ENCODE results near the gene KLK7. TPM values are rescaled to one million over a fixed set of nuclear protein-coding genes. Genes with fewer than 3 reads are reported as not detected.

KLK7 gene
- total and polyA plus RNA-seq, 8 donors = 0.08 to 0.55 (median 0.08) TPM; not detected in 4

DNA sequence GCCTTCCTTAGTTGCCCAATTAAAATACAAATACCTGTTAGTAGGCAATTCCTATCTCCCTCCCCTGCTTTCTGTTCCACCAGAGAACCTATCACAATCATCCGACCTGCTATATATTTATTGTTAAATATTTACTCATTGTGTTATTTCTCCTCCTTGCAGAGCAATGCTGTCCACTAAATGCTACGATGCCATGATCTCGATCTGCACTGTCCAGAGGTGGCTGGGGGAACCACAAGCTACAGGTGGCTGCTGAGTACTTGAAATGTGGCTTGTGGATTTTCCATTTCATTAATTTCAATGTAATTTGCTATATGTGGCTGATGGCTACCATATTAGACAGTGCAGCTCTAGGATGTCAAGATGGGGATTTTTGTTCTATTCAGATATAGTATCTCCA is 19.5 kb downstream of the KLK7 start:
- intact Hi-C loops (cut with DNase I) = no loop called here
- H3K36me3 ChIP-seq = no peaks in the 10 kb centered on the region
- no peak overlapping the region for H3K4me3 ChIP-seq
- TF ChIP-seq, protein P1, sequence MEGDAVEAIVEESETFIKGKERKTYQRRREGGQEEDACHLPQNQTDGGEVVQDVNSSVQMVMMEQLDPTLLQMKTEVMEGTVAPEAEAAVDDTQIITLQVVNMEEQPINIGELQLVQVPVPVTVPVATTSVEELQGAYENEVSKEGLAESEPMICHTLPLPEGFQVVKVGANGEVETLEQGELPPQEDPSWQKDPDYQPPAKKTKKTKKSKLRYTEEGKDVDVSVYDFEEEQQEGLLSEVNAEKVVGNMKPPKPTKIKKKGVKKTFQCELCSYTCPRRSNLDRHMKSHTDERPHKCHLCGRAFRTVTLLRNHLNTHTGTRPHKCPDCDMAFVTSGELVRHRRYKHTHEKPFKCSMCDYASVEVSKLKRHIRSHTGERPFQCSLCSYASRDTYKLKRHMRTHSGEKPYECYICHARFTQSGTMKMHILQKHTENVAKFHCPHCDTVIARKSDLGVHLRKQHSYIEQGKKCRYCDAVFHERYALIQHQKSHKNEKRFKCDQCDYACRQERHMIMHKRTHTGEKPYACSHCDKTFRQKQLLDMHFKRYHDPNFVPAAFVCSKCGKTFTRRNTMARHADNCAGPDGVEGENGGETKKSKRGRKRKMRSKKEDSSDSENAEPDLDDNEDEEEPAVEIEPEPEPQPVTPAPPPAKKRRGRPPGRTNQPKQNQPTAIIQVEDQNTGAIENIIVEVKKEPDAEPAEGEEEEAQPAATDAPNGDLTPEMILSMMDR (IDR thresholded peaks at IDR 0.05) = no peak
- H3K27ac ChIP-seq = no peak overlapping the region
- peaks cover 0 to 59% of the 10 kb centered on the region in 2 donors for H3K27me3 ChIP-seq
- no peak for DNase-seq
- no peak for ATAC-seq
- H3K4me1 ChIP-seq = no peaks in the 10 kb centered on the region
- H3K9me3 ChIP-seq = no peaks in the 10 kb centered on the region

GRCh38 chr19:50963381-50963780 is 20.3 kb downstream of the KLK7 start:
- no peaks in the 10 kb centered on the region for H3K9me3 ChIP-seq
- ATAC-seq (no peak), DNase-seq (no peak)
- no peak overlapping the region for H3K4me3 ChIP-seq
- intact Hi-C loops (cut with DNase I) = no loop called here
- TF ChIP-seq, protein P1 (IDR thresholded peaks at IDR 0.05) = no peak
- H3K4me1 ChIP-seq = no peaks in the 10 kb centered on the region
- H3K27me3 ChIP-seq = peaks cover 0 to 57% of the 10 kb centered on the region in 2 donors
- no peaks in the 10 kb centered on the region for H3K36me3 ChIP-seq
- H3K27ac ChIP-seq = no peak overlapping the region

GRCh38 chr19:50962245-50962644 is 21.5 kb downstream of the KLK7 start:
- ATAC-seq (no peak), DNase-seq (no peak)
- H3K9me3 ChIP-seq = no peaks in the 10 kb centered on the region
- H3K4me3 ChIP-seq = no peak overlapping the region
- TF ChIP-seq, protein P1 (IDR thresholded peaks at IDR 0.05) = no peak
- no peaks in the 10 kb centered on the region for H3K36me3 ChIP-seq
- H3K4me1 ChIP-seq = no peaks in the 10 kb centered on the region
- intact Hi-C loops (cut with DNase I) = no loop called here
- H3K27ac ChIP-seq = no peak overlapping the region
- H3K27me3 ChIP-seq = peaks cover 0 to 59% of the 10 kb centered on the region in 2 donors

DNA sequence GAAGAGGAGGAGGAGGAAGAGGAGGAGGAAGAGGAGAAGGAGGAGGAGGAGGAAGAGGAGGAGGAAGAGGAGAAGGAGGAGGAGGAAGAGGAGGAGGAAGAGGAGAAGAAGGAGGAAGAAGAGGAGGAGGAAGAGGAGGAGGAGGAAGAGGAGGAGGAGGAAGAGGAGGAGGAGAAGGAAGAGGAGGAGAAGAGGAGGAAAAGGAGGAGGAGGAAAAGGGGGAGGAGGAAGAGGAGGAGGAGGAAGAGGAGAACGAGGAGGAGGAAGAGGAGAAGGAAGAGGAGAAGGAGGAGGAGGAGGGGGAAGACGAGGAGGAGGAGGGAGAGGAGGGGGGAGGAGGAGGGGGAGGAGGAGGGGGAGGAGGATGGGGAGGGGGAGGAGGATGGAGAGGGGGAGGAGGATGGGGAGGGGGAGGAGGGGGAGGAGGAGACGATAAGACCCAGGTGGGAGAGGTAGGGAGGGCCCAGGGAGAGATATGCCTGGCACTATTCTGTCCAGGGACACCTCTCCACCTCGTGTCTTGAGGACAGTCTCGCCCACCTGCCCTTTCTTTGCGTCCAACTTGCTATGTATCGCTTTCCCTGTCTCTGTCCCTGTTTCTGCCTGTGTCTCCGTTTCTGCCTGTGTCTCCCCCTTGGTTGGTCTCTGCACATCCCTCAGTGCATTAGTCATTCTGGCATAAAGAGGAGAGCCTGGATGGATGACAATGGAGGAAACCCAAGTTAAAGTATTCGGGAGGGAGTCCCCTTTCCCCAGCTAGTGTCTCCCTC is 23.8 kb downstream of the KLK7 start:
- TF ChIP-seq, protein P1 (IDR thresholded peaks at IDR 0.05) = no peak
- no peak overlapping the region for H3K4me3 ChIP-seq
- no peaks in the 10 kb centered on the region for H3K9me3 ChIP-seq
- DNase-seq (no peak), ATAC-seq (no peak)
- intact Hi-C loops (cut with DNase I) = no loop called here
- no peaks in the 10 kb centered on the region for H3K36me3 ChIP-seq
- no peak overlapping the region for H3K27ac ChIP-seq
- H3K27me3 ChIP-seq = peaks cover 0 to 47% of the 10 kb centered on the region in 2 donors
- H3K4me1 ChIP-seq = no peaks in the 10 kb centered on the region

GRCh38 chr19:50957587-50957986 is 26.1 kb downstream of the KLK7 start:
- ATAC-seq = no peak
- Histone ChIP-seq H3K4me3 (no peak overlapping the region), H3K27me3 (peaks cover 0 to 34% of the 10 kb centered on the region in 2 donors), H3K9me3 (no peaks in the 10 kb centered on the region), H3K36me3 (no peaks in the 10 kb centered on the region), H3K4me1 (no peaks in the 10 kb centered on the region), H3K27ac (no peak overlapping the region)
- no peak for DNase-seq
- intact Hi-C loops (cut with DNase I) = no loop called here
- TF ChIP-seq, protein P1 (IDR thresholded peaks at IDR 0.05) = no peak
